Fibroblast of lung (primary cell): ENCODE data around the gene KIF21B.

Experiments
- EZH2 ChIP-seq: IDR thresholded peaks from 2 replicates; pipeline ENCODE4 v1.5.1; 2012; ENCODE audit warnings: low read length, control low read depth, mild to moderate bottlenecking; ENCODE audit errors: missing control alignments
- TF ChIP-seq, protein P1 (sequence below), 2 donors: IDR thresholded peaks in 1 of 2; conservative IDR thresholded peaks in 1 of 2; 1 replicate in 1 of 2; 2 replicates in 1 of 2; pipeline ENCODE4 v1.5.1; 2011 to 2012; ENCODE audit warnings: low read length in 2 of 2, control low read depth in 1 of 2, inconsistent platforms in 1 of 2, low read depth in 1 of 2, mild to moderate bottlenecking in 1 of 2

DNA sequence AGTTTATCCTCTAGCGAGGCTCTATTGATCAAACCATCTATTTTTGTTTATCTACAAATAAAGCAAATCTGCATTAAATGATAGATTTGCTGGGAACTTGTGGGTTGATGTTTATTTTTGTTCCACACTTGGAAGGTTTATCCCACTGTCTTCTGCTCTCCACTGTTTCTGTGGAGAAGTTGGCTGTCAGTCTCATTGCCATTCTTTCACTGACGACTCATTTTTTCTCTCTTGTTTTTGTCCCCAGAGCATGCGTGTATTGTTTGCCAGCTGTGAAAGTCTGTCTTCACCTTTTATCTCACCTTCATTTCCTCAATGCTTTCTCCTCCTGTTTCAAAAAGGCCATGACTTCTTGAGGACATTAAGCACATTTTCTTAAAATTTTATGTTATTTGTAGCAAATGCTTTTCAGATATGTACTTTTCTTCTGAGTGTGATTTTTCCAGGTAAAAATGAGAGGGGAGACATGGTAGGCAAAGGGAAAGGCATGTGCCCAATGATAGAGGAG, 76.4 kb downstream of the KIF21B start:
- TF ChIP-seq, protein P1, sequence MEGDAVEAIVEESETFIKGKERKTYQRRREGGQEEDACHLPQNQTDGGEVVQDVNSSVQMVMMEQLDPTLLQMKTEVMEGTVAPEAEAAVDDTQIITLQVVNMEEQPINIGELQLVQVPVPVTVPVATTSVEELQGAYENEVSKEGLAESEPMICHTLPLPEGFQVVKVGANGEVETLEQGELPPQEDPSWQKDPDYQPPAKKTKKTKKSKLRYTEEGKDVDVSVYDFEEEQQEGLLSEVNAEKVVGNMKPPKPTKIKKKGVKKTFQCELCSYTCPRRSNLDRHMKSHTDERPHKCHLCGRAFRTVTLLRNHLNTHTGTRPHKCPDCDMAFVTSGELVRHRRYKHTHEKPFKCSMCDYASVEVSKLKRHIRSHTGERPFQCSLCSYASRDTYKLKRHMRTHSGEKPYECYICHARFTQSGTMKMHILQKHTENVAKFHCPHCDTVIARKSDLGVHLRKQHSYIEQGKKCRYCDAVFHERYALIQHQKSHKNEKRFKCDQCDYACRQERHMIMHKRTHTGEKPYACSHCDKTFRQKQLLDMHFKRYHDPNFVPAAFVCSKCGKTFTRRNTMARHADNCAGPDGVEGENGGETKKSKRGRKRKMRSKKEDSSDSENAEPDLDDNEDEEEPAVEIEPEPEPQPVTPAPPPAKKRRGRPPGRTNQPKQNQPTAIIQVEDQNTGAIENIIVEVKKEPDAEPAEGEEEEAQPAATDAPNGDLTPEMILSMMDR (conservative IDR thresholded peaks at IDR 0.05 in 1 of 2, IDR thresholded peaks at IDR 0.05 in 1 of 2; ENCODE audit: low read depth in 1 of 2, low read length in 2 of 2): no peak
- TF ChIP-seq EZH2: no peak
